Activated T-cell treated with anti-CD3 and anti-CD28 coated beads, Interleukin-2, amount 50 U/mL, for 48 hours (primary cell): ENCODE results near the gene MEGF11.

ENCODE experiments used
- DNase-seq, 2 experiments: peaks; one replicate each; pipeline ENCODE4 v3.0.0-alpha.2; 2020

The MEGF11 gene

DNA sequence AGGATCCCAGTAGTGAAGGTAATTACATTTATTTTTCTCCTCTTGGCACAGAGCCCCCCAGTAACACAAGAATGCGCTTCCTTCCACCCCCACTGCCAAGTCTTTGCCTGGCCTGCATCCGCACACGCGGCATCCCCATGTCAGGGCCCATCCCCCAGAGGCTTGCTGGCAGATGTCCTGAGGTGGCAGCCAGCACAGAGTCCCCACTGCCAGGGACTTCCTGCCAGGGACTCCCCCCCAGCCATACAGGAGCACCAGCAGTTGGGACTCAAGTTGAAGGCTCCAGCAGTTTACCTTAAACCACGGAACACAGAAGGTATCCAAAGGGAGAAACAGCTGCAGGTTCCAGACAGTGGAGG, 41.0 kb downstream of the MEGF11 start:
- no peak for DNase-seq

DNA sequence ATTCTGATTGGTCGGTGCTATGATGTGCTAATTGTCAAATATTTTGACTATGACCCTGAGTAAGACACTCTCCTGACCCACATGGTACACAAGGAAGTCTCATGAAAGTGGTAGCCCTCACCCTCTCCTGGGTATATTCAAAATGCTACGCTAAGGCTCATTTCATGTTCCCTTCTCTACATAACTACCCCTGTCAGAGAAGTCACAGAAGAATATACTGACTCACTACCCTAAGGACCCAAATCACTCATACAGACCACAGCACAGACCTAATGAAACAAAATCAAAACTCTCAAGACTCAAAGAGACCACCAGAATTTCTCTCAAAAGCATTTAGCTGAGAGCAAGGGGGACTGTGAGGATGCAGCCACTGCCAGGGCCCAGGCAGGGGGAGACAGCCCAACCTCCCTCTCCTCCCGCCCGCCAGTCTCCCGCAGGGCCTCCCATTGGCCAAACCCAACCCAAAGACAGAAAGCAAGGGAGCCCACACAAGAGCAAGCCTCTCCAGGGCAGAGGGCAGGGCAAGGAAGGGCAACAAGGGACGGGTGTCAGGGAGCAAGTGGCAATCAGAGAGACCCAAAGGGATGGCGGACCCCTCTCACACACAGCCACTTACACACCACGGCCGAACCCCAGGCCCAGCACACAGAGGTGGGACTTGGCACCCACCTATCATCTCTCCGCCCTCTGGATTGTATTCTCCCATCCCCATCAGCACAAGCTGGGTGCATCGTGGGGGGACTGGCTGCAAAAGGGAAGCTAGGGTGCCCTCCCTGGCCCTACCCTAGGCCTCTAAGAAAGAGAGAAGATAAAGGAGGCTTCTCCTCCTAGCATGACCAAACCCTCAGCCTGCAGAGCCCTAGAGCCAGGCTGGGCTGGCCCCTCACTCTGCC, 41.6 kb downstream of the MEGF11 start:
- DNase-seq, result no peak

DNA sequence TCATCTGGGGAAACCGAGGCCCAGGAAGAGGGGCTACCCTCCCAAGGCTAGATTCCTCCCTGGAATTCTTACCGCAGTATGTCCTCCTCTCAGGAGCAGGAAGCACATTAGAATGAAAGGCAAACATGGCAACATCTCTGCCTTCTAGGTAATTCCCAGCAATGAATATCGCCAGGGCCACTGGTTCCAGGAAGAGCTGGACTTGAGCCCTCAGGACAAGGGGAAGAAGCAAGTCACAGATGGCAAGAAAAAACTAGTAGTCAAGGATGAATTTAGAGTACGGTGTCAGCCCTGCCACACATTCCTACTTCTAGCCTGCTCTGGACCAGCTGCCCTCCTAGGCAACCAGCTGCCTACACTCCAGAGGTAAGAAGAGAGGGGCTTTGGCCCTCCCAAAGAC, 42.9 kb downstream of the MEGF11 start:
- DNase-seq, result no peak

DNA sequence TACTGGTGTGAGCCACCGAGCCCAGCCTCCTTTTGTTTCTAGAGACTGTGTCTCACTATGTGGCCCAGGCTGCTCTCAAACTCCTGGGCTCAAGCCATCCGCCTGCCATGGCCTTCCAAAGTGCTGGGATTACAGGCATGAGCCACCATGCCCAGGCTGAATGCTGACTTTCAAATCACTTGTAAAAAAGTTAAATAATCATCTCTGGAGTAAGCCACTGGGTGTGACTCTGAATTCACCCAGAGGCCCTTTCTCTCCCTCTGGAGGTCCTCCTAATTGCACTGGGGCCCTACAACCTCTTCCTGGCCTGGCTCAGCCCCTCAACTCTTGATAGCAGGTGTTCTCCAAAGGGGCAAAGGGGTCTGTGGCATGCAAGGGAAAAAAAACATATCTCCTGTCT, 54.8 kb downstream of the MEGF11 start:
- no peak for DNase-seq

DNA sequence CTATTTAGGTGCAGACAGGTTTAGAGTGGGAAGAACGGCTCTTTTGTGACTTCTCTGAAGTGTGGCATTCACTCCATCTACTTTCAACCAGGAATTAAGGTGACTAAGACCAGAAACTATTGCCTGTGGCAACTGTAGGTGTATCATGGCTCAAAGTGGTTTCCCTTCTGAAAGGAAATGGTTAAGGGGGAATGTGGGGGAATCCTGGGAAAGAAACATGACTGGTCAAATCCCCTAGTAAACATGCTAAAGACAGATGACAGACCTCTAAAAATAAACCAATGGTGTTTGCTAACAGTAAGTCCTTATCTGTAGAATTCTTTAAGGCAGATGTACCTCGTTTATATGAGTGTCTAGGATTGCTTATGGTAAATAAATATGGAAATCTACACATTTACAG, 56.9 kb downstream of the MEGF11 start:
- DNase-seq, result no peak

DNA sequence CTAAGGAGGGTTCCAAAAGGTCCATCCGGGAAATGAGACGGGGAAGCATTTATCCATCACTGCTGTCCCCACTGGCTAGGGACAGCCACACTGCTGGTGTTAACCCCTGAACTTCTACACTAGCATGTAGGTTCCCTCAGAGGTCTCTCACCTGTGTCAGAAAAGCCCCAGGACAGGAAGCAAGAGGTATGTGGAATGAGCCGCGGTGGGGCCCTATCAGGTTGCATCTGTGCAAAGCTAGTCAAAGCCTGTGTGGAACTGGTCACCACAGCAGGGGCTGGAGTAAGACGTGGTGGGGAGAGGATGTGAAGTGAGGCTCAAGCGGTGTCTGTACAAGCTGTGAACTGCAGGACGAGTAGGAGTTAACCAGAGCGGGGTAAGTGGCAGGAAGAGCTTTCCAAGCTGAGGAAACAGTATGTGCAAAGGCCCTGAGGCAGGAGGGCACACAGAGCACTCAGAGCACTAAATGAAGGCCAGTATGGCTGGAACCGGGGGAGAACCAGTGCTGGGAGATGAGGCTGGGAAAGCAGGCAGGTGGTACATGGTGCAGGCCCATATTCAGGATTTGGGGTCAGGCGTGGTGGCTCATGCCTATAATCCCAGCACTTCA, 57.8 kb downstream of the MEGF11 start:
- DNase-seq, result no peak

DNA sequence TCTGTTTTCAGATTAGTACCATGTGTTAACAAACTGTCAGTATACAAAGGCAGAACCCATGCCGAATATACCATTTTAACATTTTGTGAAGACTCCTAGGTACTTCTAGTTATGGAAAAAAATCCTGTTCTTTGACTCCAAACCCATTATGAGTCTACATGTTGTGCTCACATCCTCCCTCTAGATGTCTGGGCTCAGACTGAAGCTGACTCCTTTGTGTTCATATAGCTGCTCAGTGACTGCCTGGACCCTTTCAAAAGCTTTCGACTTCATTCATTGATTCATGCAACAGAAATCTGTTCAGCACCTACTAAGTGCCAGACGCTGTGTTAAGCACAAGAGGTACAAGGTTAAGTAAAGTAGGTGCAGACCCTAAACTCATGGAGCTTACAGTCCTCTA, 60.5 kb downstream of the MEGF11 start:
- no peak for DNase-seq

DNA sequence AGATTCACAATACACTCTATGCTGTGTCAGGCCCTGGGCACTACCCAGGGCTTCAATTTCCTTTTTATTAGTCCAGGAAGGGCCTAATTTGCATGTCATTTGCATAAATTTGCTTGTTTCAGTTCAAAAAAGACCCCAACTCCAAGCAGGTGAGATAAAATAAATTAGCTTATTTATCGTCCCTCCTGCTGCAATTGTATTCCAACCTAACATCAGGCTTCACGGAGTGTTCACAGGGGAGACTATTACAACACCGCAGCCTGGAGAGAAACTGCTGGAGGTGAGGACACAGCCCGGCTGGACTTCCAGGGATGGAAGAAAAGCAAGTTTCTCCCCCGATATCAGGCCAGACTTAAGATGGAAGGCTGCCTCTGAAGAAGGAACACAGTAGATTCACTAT, 62.8 kb downstream of the MEGF11 start:
- DNase-seq, result no peak

DNA sequence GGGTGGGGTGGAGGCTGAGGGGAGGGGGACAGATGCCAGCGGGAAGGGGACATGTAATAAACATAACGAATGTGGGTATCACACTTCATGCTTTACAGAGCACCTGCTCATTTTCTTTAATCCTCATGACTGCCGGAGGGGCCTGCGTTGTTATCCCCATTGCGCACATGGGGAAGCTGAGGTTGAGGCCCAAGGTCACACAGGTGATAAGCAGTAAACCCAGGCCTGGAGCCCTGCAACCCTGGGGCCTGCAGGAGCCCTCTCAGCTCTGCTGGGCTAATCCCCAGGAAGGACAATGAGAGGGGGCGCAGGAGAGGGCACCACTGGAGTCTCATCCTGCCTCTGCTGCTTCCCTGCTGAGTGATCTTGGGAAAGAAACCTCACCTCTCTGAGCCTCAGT, 64.3 kb downstream of the MEGF11 start:
- DNase-seq, result no peak

DNA sequence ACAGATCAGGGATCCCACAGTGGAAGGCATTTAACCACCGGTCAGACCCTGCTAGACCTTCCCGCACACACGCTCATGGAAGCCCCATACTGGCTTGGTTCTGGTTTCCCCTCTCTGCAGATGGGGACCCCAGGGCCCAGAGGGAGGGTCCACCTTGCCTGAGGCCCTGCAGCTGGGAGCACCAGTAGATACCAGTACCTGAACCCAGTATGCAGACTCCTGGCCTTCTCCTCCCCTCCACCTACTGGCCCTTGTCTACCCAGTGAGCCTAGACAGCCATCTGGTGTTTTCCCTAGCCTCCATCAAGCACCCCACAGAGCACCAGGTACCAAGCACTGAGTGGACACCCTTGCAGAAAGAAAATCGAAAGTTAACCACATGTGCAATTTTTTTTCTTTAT, 65.1 kb downstream of the MEGF11 start:
- DNase-seq, result no peak

DNA sequence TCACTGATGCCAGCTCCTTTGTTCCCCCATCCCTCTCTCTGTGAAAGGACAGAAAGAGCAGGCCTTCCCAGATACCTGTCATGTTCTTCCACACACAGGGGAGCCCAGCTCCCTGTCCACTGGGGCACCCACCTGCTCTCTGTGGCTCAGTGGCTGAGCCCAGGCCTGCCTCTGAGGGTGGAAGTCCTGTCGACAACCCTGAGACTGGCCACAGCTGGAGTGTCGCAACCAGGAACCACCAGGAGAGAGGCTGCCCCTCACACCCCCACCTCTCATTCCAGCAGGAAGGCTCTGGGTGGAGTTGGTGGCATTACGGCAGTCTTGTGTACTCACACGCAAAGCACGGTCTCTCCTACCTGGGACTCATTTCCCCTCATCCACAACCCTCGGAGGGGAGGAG, 66.3 kb downstream of the MEGF11 start:
- no peak for DNase-seq

DNA sequence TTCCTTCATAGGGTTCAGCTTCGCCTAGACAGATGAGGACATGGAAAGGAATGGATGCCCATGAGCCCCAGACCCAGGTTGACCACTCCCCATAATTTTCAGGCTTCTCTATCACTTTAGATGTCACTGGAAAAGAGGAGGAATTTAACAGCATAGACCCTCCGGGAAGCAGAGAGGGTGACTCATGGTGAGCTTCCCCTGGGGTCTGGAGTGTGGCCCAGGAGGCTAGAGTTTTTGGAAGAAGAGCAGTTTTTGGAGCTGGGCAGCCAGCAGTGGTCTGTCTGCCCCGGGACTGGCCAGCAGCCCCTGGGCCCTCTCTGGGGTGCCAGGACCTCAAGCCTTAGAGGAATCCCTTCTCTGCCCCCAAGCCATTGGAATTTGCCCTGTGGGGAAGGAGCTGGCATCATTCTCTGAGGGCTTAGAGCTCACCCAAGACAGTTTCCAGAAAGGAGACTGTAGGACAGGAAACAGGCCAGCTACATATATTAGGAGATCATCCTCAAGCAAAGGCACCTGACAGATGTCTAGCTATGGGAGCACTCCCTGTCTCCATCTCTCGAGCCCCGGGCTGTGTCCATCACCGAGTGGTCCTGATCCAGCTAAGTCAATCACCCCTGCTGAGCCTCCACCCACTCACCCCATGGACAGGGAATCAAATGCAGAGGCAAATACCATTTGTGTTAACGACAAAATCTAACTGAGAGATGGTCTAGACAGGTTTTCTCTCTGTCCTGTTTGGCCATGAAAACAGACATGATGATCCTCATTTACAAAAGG, 67.3 kb downstream of the MEGF11 start:
- DNase-seq, result no peak

DNA sequence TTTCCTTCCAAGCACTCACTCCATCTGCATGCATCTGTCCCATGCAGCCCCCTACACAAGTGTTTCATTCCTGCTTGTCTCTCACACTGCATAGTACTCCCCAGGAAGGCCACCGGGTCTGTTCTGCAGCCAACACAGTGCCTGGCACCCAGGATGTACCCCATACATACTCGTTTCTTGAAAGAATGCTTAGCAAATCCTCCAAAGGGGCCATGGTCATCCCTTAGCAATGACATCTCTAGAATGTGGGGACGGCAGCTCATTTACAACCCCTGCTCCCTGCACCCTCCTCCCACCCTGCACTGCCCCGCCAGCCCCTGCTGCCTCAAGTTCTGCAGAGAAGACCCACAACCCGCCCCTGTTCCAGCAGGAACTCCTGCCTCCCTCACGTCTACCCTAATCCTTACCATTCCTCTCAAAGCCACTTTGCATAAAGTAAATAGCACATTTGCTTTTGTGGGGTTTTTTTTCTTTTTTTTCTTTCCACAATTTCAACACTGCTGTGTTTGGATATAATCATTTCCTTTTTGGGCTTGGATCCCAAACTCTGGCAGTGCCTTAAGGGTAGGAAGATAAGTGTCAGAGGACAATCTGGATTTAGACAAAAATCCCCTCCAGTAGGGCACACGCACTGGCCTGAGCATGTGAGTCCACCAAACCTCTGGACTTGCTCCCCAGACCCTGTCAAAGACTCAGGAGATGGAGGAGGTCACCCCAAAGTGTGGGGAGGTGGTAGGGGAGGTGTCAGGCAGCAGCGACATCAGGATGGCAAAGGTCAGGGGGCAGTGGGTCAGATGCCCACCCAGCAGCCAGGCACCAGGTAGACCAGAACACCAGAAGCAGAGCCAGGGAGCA, 68.4 kb downstream of the MEGF11 start:
- DNase-seq, result no peak

DNA sequence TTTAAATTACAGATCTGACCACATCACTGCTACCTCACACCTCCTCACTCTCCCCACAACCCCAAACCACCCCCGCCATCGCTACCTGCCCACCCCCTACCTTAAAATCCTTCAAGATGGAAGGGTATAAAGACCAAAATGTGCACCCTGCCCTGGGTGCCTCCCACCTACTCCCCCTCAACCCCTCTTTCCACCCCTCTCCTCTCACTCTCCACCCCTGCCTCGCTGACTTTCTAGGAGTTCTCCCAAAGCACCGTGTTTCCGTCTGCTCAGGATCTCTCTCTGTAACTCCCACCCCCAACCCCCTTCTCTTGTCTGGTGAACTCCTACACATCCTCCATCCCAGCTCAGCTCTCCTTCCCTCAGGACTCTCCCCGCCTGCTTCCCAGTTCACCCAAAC, 69.1 kb downstream of the MEGF11 start:
- no peak for DNase-seq

DNA sequence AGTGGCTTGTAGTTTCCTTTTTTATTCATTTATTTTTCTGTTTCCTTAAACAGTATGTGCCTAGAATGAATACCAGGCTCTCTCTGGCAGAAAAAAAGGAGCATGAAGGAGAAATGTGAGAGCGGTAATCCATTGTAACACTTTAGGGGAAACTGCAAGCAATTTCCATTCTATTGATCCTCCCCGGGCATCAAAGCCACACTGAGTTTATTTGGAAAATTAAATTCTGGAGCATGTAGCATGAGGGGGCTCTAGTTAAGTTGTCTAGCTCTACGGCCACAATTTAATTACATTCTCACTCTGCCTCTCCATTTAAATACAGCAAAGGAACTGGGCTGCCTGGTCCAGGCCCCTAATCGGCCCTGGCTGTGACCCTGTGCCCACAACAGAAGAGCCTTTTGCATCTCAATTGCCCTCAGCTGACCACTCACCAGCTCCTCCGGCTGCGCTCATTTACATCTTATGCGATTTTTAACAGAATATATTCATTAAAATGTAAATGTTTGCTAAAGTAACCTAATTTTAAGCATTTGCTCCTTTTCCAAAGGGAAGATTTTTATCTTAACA, 72.9 kb downstream of the MEGF11 start:
- DNase-seq, result no peak

DNA sequence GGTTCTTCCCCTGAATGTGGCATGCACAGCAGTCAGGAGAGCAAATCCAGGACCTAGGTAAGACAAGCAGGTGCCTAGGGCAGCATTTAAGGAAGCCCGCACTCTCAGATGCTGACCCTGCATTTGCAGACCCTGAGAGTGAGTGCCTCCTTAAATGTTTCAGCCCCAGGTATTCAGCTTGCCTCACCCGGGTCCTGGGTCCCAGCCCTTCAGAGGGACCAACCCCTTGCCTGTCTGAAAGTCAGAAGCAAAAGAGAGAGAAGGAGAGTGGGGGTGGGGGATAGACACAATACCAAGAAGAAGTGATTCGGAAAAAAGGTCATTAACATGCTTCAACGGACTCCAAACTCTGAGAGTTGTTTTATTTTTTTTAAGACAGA, 75.0 kb downstream of the MEGF11 start:
- DNase-seq, result no peak

DNA sequence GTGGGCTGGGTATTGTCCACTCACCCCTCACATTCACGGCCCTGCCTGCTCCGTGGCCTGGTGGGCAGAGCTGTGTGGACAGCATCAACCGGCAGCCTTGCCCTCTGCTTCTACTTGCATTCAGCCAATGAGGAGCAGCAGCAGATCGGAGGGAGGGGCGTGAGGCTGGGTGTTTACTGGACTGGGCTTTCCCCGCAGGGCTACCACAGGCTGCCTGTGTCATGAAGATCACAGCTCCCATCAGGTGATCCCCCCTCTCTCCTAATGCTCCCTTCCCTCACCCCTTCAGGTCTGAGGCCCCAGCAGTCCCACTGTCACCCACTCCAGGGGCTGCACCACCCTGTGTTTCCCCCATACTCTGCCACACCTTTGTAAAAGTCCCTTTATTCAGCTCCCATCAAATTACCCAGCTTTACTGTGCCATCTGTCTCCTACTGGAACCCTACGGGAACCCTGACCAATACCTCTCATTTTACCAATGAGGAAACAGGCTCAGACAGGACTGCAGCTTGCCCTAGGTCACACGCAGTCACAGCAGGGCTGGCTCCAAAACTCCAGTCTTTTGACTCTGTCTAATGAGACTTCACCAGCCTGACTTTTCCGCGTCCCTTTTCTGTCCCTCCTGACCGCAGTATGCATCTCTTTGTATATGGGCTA, 81.1 kb downstream of the MEGF11 start:
- no peak for DNase-seq

DNA sequence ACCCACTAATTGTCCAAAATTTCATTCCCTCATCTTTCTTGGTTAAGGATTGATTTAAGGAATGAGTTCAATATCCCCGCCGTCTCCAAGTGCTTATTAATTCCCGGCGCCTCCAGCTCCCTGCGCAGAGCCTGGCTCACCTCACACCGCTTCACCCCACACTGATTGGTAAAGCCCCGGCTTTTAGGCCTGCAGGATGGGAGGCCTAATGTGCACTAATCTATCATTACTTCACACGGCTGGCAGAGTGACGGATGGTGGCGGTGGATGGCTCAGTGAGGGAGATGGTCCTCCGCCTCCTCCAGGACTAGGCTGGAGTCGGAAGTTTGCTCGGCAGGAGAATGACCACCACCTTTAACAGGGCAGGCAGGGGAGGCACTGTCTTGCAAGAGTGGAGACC, 81.7 kb downstream of the MEGF11 start:
- DNase-seq, result no peak

DNA sequence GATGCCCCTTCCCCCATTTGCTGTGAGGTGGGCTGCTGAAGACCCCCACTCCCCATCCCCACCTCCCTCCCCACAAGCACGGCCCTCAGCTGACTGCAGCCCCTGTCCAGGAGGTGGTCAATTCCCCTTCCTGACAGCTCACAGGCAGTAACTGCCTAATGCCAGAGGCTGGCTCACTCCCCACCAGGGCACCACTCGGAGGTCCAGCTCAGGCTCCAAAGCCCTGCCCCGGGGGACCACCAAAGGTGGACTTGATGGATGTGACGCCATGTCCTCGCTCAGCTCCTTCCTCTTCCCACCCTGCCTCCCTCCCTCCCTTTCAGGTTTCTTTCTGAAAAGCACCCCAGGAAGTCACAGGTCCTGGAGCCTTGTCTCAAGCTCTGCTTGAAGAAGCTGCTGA, 82.8 kb downstream of the MEGF11 start:
- no peak for DNase-seq

DNA sequence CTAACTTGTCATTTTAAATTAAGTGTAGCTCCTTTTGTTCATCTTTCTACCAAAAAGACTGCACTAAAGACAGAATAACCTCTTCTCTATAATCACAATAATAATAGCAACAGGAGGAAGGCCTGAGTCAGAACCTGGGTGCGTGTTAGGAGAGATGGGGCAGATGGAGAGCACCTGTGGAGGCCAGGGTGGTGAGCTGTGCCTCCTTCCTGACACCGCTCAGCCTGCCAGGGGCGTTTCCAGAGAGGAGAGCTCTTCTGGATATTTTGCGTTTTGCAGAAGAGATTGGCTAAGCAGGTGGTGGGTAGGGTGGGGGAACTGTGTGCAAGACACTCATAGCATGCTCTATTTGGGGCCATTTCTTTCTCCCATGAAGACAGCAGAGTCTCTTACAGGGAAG, 83.5 kb downstream of the MEGF11 start:
- no peak for DNase-seq

DNA sequence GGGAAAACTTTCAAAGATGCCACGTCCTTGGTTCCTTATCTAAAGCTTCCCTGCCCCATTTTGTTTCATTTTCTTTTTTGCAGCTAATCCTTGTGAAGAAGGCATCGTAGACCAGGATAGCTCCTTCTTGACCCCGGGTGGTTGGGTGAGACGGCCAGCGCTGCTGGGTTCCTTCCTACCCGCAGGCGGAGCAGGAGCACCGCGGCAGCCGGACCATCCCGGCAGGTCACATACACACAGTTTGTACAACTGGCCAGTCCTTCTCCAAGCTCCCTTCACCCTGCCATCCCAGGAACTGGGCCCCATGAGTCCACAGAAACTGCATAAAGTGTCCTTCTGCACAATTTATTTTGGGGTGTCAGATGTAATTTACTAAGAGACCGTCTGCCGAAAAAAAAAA, 83.9 kb downstream of the MEGF11 start:
- DNase-seq, result no peak

DNA sequence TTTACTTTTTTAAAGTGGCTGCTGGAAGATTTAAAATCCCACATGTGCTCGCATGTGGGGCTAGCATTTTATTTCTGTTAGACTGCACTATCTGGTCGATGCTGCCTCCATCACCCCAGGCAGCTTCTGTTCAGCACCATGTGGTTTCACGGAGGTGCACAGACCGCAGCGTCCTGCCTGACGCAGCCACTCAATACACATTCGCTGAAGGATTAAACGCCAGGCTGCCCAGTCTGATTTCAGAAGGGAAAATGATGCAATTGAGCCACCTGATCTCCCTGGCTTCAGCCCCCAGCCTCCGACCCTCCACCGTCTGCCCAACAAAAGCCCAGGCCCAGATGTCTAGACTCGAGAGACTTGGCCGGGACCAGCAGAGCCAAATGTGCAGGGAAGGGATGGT, 84.5 kb downstream of the MEGF11 start:
- no peak for DNase-seq
